ENCODE results near the gene MARCHF3.
"Not testable (repeated sequence)": the region's sequence is repeated elsewhere in the genome, so short reads cannot be mapped to it uniquely, and the experiment has no call there.

The MARCHF3 gene

GRCh38 chr5:127030259-127031146 lies at the start of gene MARCHF3:
Gene MARCHF3, minus strand, starts transcription at chr5:127030558. Its CDS starts 112,387 bp downstream, at chr5:126918171.
- in situ Hi-C loops (cut with MboI; ENCODE audit: low sequenced_read_pairs): no loop called here

- in situ Hi-C loops (cut with MboI; ENCODE audit: low sequenced_read_pairs): no loop called here
Measured at GRCh38 chr5:127079994-127080491, 49.7 kb upstream of the MARCHF3 start.

- in situ Hi-C loops (cut with MboI; ENCODE audit: low sequenced_read_pairs): no loop called here
Measured at GRCh38 chr5:127077366-127077765, 47.0 kb upstream of the MARCHF3 start.

- in situ Hi-C loops (cut with MboI; ENCODE audit: low sequenced_read_pairs): no loop called here
Measured at GRCh38 chr5:127076315-127077129, 46.2 kb upstream of the MARCHF3 start.

- in situ Hi-C loops (cut with MboI; ENCODE audit: low sequenced_read_pairs): no loop called here
Measured at GRCh38 chr5:127074466-127074865, 44.1 kb upstream of the MARCHF3 start.

- in situ Hi-C loops (cut with MboI; ENCODE audit: low sequenced_read_pairs): no loop called here
Measured at GRCh38 chr5:127072861-127073846, 42.8 kb upstream of the MARCHF3 start, which contains the start of gene C5orf63. Gene C5orf63, minus strand, starts transcription at chr5:127073502. Its CDS starts 14,507 bp downstream, at chr5:127058995.

GRCh38 chr5:127070243-127070642 lies 39.9 kb upstream of the MARCHF3 start:
- in situ Hi-C loops (cut with MboI; ENCODE audit: low sequenced_read_pairs): no loop called here

- in situ Hi-C loops (cut with MboI; ENCODE audit: low sequenced_read_pairs): no loop called here
Measured at GRCh38 chr5:127068493-127069214, 38.3 kb upstream of the MARCHF3 start.

- in situ Hi-C loops (cut with MboI; ENCODE audit: low sequenced_read_pairs): no loop called here
Measured at GRCh38 chr5:127066721-127067120, 36.4 kb upstream of the MARCHF3 start.

- in situ Hi-C loops (cut with MboI; ENCODE audit: low sequenced_read_pairs): no loop called here
Measured at GRCh38 chr5:127064253-127064840, 34.0 kb upstream of the MARCHF3 start.

GRCh38 chr5:127063257-127063913 lies 33.0 kb upstream of the MARCHF3 start:
- in situ Hi-C loops (cut with MboI; ENCODE audit: low sequenced_read_pairs): no loop called here

GRCh38 chr5:127061956-127062355 lies 31.6 kb upstream of the MARCHF3 start:
- in situ Hi-C loops (cut with MboI; ENCODE audit: low sequenced_read_pairs): no loop called here

GRCh38 chr5:127061537-127061936 lies 31.2 kb upstream of the MARCHF3 start:
- in situ Hi-C loops (cut with MboI; ENCODE audit: low sequenced_read_pairs): no loop called here

- in situ Hi-C loops (cut with MboI; ENCODE audit: low sequenced_read_pairs): no loop called here
Measured at GRCh38 chr5:127060470-127060985, 30.2 kb upstream of the MARCHF3 start.

- in situ Hi-C loops (cut with MboI; ENCODE audit: low sequenced_read_pairs): no loop called here
Measured at GRCh38 chr5:127056896-127057295, 26.5 kb upstream of the MARCHF3 start.

GRCh38 chr5:127055880-127056653 lies 25.7 kb upstream of the MARCHF3 start:
- in situ Hi-C loops (cut with MboI; ENCODE audit: low sequenced_read_pairs): no loop called here

- in situ Hi-C loops (cut with MboI; ENCODE audit: low sequenced_read_pairs): not testable (repeated sequence)
Measured at GRCh38 chr5:127053551-127053950, 23.2 kb upstream of the MARCHF3 start.

GRCh38 chr5:127053049-127053448 lies 22.7 kb upstream of the MARCHF3 start:
- in situ Hi-C loops (cut with MboI; ENCODE audit: low sequenced_read_pairs): no loop called here
